Measurements from ENCODE around the gene NEAT1.

The NEAT1 gene

DNA sequence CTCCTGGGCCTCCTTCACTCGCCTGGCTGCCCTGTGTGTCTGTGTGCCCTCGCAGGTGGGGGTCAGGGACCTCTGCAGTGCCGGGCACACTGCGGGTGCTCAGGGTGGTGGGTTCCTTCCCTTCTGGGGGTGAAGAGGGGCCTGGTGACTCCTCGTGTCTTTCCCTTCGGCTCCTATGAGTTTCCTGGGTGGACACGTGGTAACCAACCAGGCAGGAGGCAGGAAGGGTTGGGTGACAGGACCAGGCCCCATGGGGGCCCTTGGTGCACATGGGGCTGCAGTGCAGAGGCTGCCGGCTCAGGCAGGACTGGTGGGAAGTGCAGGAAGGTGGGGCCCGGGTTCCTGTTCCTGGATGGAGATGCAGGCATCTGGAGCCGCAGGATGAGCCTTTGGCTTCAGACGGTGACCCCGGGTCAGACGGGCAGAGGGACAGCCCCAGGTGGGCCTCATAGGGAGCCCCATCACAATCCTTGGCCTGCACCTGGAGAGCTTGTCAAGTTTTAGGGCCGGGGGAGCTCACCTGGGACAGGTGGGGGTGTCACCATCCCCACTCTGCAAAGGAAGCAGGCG, 26.6 kb upstream of the NEAT1 start:
- Histone ChIP-seq H3K36me3 (ENCODE audit: insufficient read depth, low read length) (peaks cover 41% of the 10 kb centered on the region; the same call in 1 of the 2 replicates), H4K20me1 (ENCODE audit: insufficient read depth, low read length, poor library complexity, severe bottlenecking) (peaks cover 10% of the 10 kb centered on the region), H2AFZ (ENCODE audit: low read length) (no peak overlapping the region)

DNA sequence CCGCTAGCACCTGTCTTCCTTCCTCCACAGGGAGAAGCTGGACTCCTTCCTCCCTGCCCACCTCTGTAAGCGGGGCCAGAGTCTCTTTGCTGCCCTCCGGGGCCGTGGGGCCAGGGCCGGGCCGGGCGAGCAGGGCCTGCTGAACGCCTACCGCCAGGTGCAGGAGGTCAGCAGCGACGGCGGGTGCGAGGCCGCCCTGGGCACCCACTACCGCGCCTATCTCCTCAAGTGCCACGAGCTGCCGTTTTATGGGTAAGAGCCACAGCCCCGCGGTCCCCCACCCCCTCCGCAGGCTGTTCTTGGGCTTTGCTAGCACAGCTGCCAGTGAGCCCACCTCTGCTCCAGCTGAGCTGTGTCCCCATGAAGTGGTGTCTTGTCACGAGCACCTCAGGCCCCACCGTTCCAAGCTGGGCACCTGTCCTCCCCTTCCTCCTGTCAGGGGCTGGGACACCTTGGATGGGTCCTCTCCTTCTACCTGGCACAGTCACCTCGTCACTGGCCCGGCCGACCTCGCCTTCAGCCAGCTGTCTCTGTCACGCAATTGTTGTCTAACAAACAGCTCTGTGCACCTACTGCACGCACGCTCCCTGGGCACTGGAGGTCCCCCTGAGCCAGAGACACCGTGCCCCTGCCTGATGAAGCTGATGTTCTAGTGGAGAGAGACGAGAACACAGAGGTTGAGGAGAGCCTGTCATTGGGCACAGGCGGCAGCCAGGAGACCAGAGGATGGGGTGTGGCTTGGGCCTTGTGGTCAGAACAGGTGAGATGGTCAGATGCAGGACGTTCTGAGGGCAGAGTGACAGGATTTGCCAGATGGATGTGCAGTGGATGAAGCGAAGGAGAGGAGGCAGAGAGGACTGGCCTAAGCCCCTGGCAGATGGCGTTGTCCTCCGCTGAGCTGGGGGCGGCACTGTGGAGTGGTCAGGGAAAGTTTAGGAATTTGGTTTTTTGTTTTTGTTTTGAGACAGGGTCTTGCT, 25.5 kb upstream of the NEAT1 start:
- Histone ChIP-seq H3K4me2 (ENCODE audit: low read depth, low read length, poor library complexity, severe bottlenecking) (no peak overlapping the region), H3K36me3 (ENCODE audit: insufficient read depth, low read length) (peaks cover 41% of the 10 kb centered on the region; the same call in 1 of the 2 replicates), H3K79me2 (ENCODE audit: insufficient read depth, low read length) (peaks cover 18% of the 10 kb centered on the region), H2AFZ (ENCODE audit: low read length) (no peak overlapping the region), H3F3A (ENCODE audit: low read depth) (no peaks in the 10 kb centered on the region), H3K27me3 (ENCODE audit: insufficient read depth, low read length, poor library complexity, severe bottlenecking) (no peaks in the 10 kb centered on the region), H4K20me1 (ENCODE audit: insufficient read depth, low read length, poor library complexity, severe bottlenecking) (peaks cover 10% of the 10 kb centered on the region), H3K9me2 (replicated peaks; ENCODE audit: low read depth, low read length) (no peaks in the 10 kb centered on the region), H3K9me3 (ENCODE audit: insufficient read depth, low read depth, low read length) (no peaks in the 10 kb centered on the region), H3K4me1 (ENCODE audit: insufficient read depth, low read length, poor library complexity, severe bottlenecking) (peaks cover 2% of the 10 kb centered on the region), H3K4me3 (ENCODE audit: low read length, poor library complexity, severe bottlenecking) (no peak overlapping the region), H3K9ac (ENCODE audit: low read depth, low read length, poor library complexity, severe bottlenecking) (no peak overlapping the region)
- TF ChIP-seq EZH2phosphoT487 (IDR thresholded peaks at IDR 0.05; ENCODE audit: borderline replicate concordance) (no peak), CTCF (conservative IDR thresholded peaks at IDR 0.05; ENCODE audit: low read length) (no peak)

More for the DNA sequence above, 26.6 kb upstream of the NEAT1 start:
- Histone ChIP-seq H3K9ac (ENCODE audit: low read depth, low read length, poor library complexity, severe bottlenecking) (no peak overlapping the region), H3K27me3 (ENCODE audit: insufficient read depth, low read length, poor library complexity, severe bottlenecking) (no peaks in the 10 kb centered on the region), H3F3A (ENCODE audit: low read depth) (no peaks in the 10 kb centered on the region), H3K9me2 (replicated peaks; ENCODE audit: low read depth, low read length) (no peaks in the 10 kb centered on the region), H3K9me3 (ENCODE audit: insufficient read depth, low read depth, low read length) (no peaks in the 10 kb centered on the region), H3K4me3 (ENCODE audit: low read length, poor library complexity, severe bottlenecking) (no peak overlapping the region), H3K4me2 (ENCODE audit: low read depth, low read length, poor library complexity, severe bottlenecking) (no peak overlapping the region), H3K4me1 (ENCODE audit: insufficient read depth, low read length, poor library complexity, severe bottlenecking) (peaks cover 3% of the 10 kb centered on the region), H3K79me2 (ENCODE audit: insufficient read depth, low read length) (peaks cover 26% of the 10 kb centered on the region)
- TF ChIP-seq EZH2phosphoT487 (IDR thresholded peaks at IDR 0.05; ENCODE audit: borderline replicate concordance) (no peak), CTCF (conservative IDR thresholded peaks at IDR 0.05; ENCODE audit: low read length) (no peak)

GRCh38 chr11:65398362-65398910, 24.2 kb upstream of the NEAT1 start:
- peaks cover 41% of the 10 kb centered on the region; the same call in 1 of the 2 replicates for H3K36me3 ChIP-seq (ENCODE audit: insufficient read depth, low read length)
- peaks cover 4% of the 10 kb centered on the region; the same call in 1 of the 2 replicates for H3K79me2 ChIP-seq (ENCODE audit: insufficient read depth, low read length)
- no peaks in the 10 kb centered on the region for H3K9me2 ChIP-seq (replicated peaks; ENCODE audit: low read depth, low read length)
- H4K20me1 ChIP-seq (ENCODE audit: insufficient read depth, low read length, poor library complexity, severe bottlenecking) = peaks cover 6% of the 10 kb centered on the region
- H3K9me3 ChIP-seq (ENCODE audit: insufficient read depth, low read depth, low read length) = no peaks in the 10 kb centered on the region
- no peaks in the 10 kb centered on the region for H3F3A ChIP-seq (ENCODE audit: low read depth)
- no peak overlapping the region for H3K4me3 ChIP-seq (ENCODE audit: low read length, poor library complexity, severe bottlenecking)
- H3K4me1 ChIP-seq (ENCODE audit: insufficient read depth, low read length, poor library complexity, severe bottlenecking) = no peaks in the 10 kb centered on the region
- no peak overlapping the region for H2AFZ ChIP-seq (ENCODE audit: low read length)
- no peak overlapping the region for H3K4me2 ChIP-seq (ENCODE audit: low read depth, low read length, poor library complexity, severe bottlenecking)
- H3K9ac ChIP-seq (ENCODE audit: low read depth, low read length, poor library complexity, severe bottlenecking) = no peak overlapping the region
- no peaks in the 10 kb centered on the region for H3K27me3 ChIP-seq (ENCODE audit: insufficient read depth, low read length, poor library complexity, severe bottlenecking)
- no peak for TF ChIP-seq EZH2phosphoT487 (IDR thresholded peaks at IDR 0.05; ENCODE audit: borderline replicate concordance)
- no peak for TF ChIP-seq CTCF (conservative IDR thresholded peaks at IDR 0.05; ENCODE audit: low read length)
